Activated T-cell treated with anti-CD3 and anti-CD28 coated beads for 1 hour (primary cell): ENCODE data around the gene NXPE3.
A peak's percentile ranks its signal among the peaks of the same experiment; 100 is the strongest.

ENCODE experiments used
- DNase-seq: peaks from one replicate; pipeline ENCODE4 v3.0.0-alpha.2; 2020; ENCODE audit warnings: low read depth

The NXPE3 gene

GRCh38 chr3:101803173-101803782 is 24.3 kb downstream of the NXPE3 start:
- DNase-seq, result peak; percentile 35

GRCh38 chr3:101803939-101804338 is 24.9 kb downstream of the NXPE3 start:
- DNase-seq, result no peak

- DNase-seq, result no peak
Observed at GRCh38 chr3:101806491-101806890, 27.5 kb downstream of the NXPE3 start.

GRCh38 chr3:101807888-101808287 is 28.9 kb downstream of the NXPE3 start:
- DNase-seq, result no peak

GRCh38 chr3:101809178-101810021 is 30.4 kb downstream of the NXPE3 start:
- no peak for DNase-seq

- DNase-seq, result no peak
Observed at GRCh38 chr3:101810022-101810418, 31.0 kb downstream of the NXPE3 start.

GRCh38 chr3:101811875-101812274 is 32.9 kb downstream of the NXPE3 start:
- no peak for DNase-seq

- DNase-seq, result no peak
Observed at GRCh38 chr3:101812895-101813294, 33.9 kb downstream of the NXPE3 start.

GRCh38 chr3:101813817-101814440 is 34.9 kb downstream of the NXPE3 start:
- no peak for DNase-seq

GRCh38 chr3:101814835-101815234 is 35.8 kb downstream of the NXPE3 start:
- DNase-seq, result no peak

- DNase-seq, result no peak
Observed at GRCh38 chr3:101816215-101817149, 37.5 kb downstream of the NXPE3 start.

- no peak for DNase-seq
Observed at GRCh38 chr3:101817992-101818391, 39.0 kb downstream of the NXPE3 start.

- no peak for DNase-seq
Observed at GRCh38 chr3:101819649-101820206, 40.7 kb downstream of the NXPE3 start.

GRCh38 chr3:101821503-101821902 is 42.5 kb downstream of the NXPE3 start:
- no peak for DNase-seq

GRCh38 chr3:101823525-101823924 is 44.5 kb downstream of the NXPE3 start:
- DNase-seq, result no peak

GRCh38 chr3:101824702-101825101 is 45.7 kb downstream of the NXPE3 start:
- DNase-seq, result no peak

- no peak for DNase-seq
Observed at GRCh38 chr3:101825904-101826445, 47.0 kb downstream of the NXPE3 start.

- peak; percentile 65 for DNase-seq
Observed at GRCh38 chr3:101827211-101828174, 48.5 kb downstream of the NXPE3 start.

- no peak for DNase-seq
Observed at GRCh38 chr3:101828276-101828675, 49.3 kb downstream of the NXPE3 start.
